GM12878 (cell line): ENCODE results near the gene GP2. TPM values are rescaled to one million over a fixed set of nuclear protein-coding genes. Genes with fewer than 3 reads are reported as not detected.

Experiments
- BCL3 ChIP-seq: IDR thresholded peaks from 2 replicates; pipeline ENCODE4 v1.6.1; 2011; ENCODE audit warnings: borderline replicate concordance, low read depth, mild to moderate bottlenecking, moderate library complexity, low read length; ENCODE audit not compliant: insufficient read depth, poor library complexity, severe bottlenecking
- BCLAF1 ChIP-seq: fragments of 450-650 bp; IDR thresholded peaks from 2 replicates; pipeline ENCODE4 v1.6.1; 2017; ENCODE audit warnings: antibody characterized with exemption, mild to moderate bottlenecking, moderate library complexity
- CBX5 ChIP-seq: sonication (generic); IDR thresholded peaks from 2 replicates; pipeline ENCODE4 v1.6.1; 2016; ENCODE audit warnings: low read depth, moderate library complexity, mild to moderate bottlenecking, inconsistent platforms
- CEBPZ ChIP-seq: fragments of 150-350 bp; IDR thresholded peaks from 2 replicates; pipeline ENCODE4 v1.6.1; 2016; ENCODE audit warnings: low read depth, low read length
- JUNB ChIP-seq: IDR thresholded peaks from 2 replicates; pipeline ENCODE4 v1.6.1; 2016; ENCODE audit warnings: antibody characterized with exemption, mild to moderate bottlenecking
- NRF1 ChIP-seq: conservative IDR thresholded peaks from 2 replicates; pipeline ENCODE4 v1.6.1; 2011; ENCODE audit warnings: mild to moderate bottlenecking, low read depth, low read length, improper control_type of control experiment
- RCOR1 ChIP-seq: conservative IDR thresholded peaks from 2 replicates; pipeline ENCODE4 v1.6.1; 2012; ENCODE audit warnings: low read depth, low read length, improper control_type of control experiment
- USF1 ChIP-seq: IDR thresholded peaks from 2 replicates; pipeline ENCODE4 v1.6.1; 2011; ENCODE audit warnings: borderline replicate concordance, low read depth, mild to moderate bottlenecking, moderate library complexity, mixed read lengths, low read length; ENCODE audit not compliant: insufficient read depth; ENCODE audit errors: extremely low read length
- polyA plus RNA-seq, 11 experiments: library from polyadenylated mRNA; depleted of rRNA in 4 of 11; unstranded in 6 of 11; stranded (reverse) in 5 of 11; fragments of >200 nt; fragmentation: Nextera tagmentation in 4 of 11; fragmentation: Illumina TruSeq in 1 of 11; extraction: Ambion mirVana in 4 of 11; extraction: Trizol in 1 of 11; gene quantifications; 1 replicate in 1 of 11; 2 replicates in 10 of 11; pipeline versions ENCODE4 v1.2.1 to v1.2.3, GENCODE V29; 2011 to 2016; ENCODE audit warnings: inconsistent platforms in 2 of 11, missing spikeins in 2 of 11, low read depth in 1 of 11
- total RNA-seq, 4 experiments: library from RNA; depleted of rRNA in 3 of 4; stranded (reverse); fragments of >200 nt in 3 of 4; fragmentation: Illumina TruSeq in 1 of 4; extraction: Trizol in 1 of 4; gene quantifications; 2 replicates each; pipeline versions ENCODE4 v1.2.1 to v1.2.3, GENCODE V29; 2013 to 2021

GP2 gene
- total and polyA plus RNA-seq, 10 of the 15 experiments (the other 5 are each of a cell fraction or from before 2014, with no cell fraction given) = 6.9 TPM; not detected in 9

GRCh38 chr16:20353379-20353778, 26.1 kb upstream of the GP2 start (continued):
- TF ChIP-seq NRF1 = no peak
- TF ChIP-seq BCLAF1 = no peak
- no peak for TF ChIP-seq BCL3
- no peak for TF ChIP-seq CEBPZ
- TF ChIP-seq USF1 = no peak
- no peak for TF ChIP-seq RCOR1
- TF ChIP-seq CBX5 = no peak
- no peak for TF ChIP-seq JUNB
